H1 (cell line): ENCODE results near the gene MAD2L1BP. TPM values are rescaled to one million over a fixed set of nuclear protein-coding genes. Genes with fewer than 3 reads are reported as not detected.

Experiments used
- CBX5 ChIP-seq: fragments of 300-800, 300-1000 bp; sonication (generic); IDR thresholded peaks from 2 replicates; pipeline ENCODE4 v1.7.1; 2016; ENCODE audit warnings: antibody characterized with exemption, low read length, low read depth
- CHD1 ChIP-seq: IDR thresholded peaks from 2 replicates; pipeline ENCODE4 v1.6.1; 2012; ENCODE audit warnings: low read depth, low read length, improper control_type of control experiment
- CHD2 ChIP-seq: IDR thresholded peaks from 2 replicates; pipeline ENCODE4 v1.6.1; 2012; ENCODE audit warnings: low read length, improper control_type of control experiment
- GTF2F1 ChIP-seq: IDR thresholded peaks from 2 replicates; pipeline ENCODE4 v1.6.1; 2012; ENCODE audit warnings: low read depth, low read length, improper control_type of control experiment, borderline replicate concordance
- HDAC6 ChIP-seq: IDR thresholded peaks from one replicate; pipeline ENCODE4 v1.7.1; 2012; ENCODE audit warnings: low read depth, mild to moderate bottlenecking, inconsistent platforms, low read length, moderate library complexity
- JUN ChIP-seq: IDR thresholded peaks from 2 replicates; pipeline ENCODE4 v1.6.1; 2011; ENCODE audit warnings: low read depth, mild to moderate bottlenecking, improper control_type of control experiment, low read length
- JUND ChIP-seq: IDR thresholded peaks from 2 replicates; pipeline ENCODE4 v1.6.1; 2011; ENCODE audit warnings: mild to moderate bottlenecking, improper control_type of control experiment, low read length
- POLR2AphosphoS5 ChIP-seq: IDR thresholded peaks from 2 replicates; pipeline ENCODE4 v1.6.1; 2011; ENCODE audit warnings: low read depth, low read length
- POU5F1 ChIP-seq: IDR thresholded peaks from 2 replicates; pipeline ENCODE4 v1.6.1; 2011; ENCODE audit warnings: low read depth, mild to moderate bottlenecking, low read length, moderate library complexity
- RNF2 ChIP-seq: fragments of 200-900, 300-1000 bp; sonication (generic); IDR thresholded peaks from 2 replicates; pipeline ENCODE4 v1.7.1; 2016; ENCODE audit warnings: borderline replicate concordance, low read depth, mild to moderate bottlenecking, antibody characterized with exemption, low read length; ENCODE audit not compliant: poor library complexity, severe bottlenecking; ENCODE audit errors: missing control alignments
- SAP30 ChIP-seq: fragments of 300-600 bp; sonication (generic); IDR thresholded peaks from 2 replicates; pipeline ENCODE4 v1.7.1; 2012; ENCODE audit warnings: low read length, moderate library complexity, mild to moderate bottlenecking, inconsistent platforms; ENCODE audit not compliant: insufficient read depth, insufficient replicate concordance
- SIN3A ChIP-seq, 2 experiments: IDR thresholded peaks in 1 of 2; conservative IDR thresholded peaks in 1 of 2; 2 replicates each; pipeline ENCODE4 v1.6.1; 2011 to 2012; ENCODE audit warnings: low read length in 2 of 2, improper control_type of control experiment in 1 of 2, low read depth in 1 of 2, mild to moderate bottlenecking in 1 of 2
- SIX5 ChIP-seq: IDR thresholded peaks from 2 replicates; pipeline ENCODE4 v1.6.1; 2011; ENCODE audit warnings: mild to moderate bottlenecking, low read depth, low read length
- SP4 ChIP-seq: IDR thresholded peaks from 2 replicates; pipeline ENCODE4 v1.6.1; 2012; ENCODE audit warnings: low read length, inconsistent platforms
- SUZ12 ChIP-seq: fragments of 200-600 bp; sonication (generic); IDR thresholded peaks from 2 replicates; pipeline ENCODE4 v1.6.1; 2012; ENCODE audit warnings: mild to moderate bottlenecking, inconsistent platforms, low read length, moderate library complexity, mixed read lengths
- TAF1 ChIP-seq: IDR thresholded peaks from 2 replicates; pipeline ENCODE4 v1.6.1; 2011; ENCODE audit warnings: mild to moderate bottlenecking, low read depth, low read length
- TEAD4 ChIP-seq: IDR thresholded peaks from 2 replicates; pipeline ENCODE4 v1.6.1; 2012; ENCODE audit warnings: low read depth, low read length, inconsistent platforms, mixed read lengths
- ZNF274 ChIP-seq: IDR thresholded peaks from 2 replicates; pipeline ENCODE4 v1.7.0; 2012; ENCODE audit warnings: low read length, borderline replicate concordance; ENCODE audit errors: extremely low read depth
- polyA plus RNA-seq, 7 experiments: library from polyadenylated mRNA; depleted of rRNA in 3 of 7; stranded (reverse) in 5 of 7; unstranded in 2 of 7; fragments of >200 nt in 5 of 7; fragments of 200-250 nt in 2 of 7; gene quantifications; 1 replicate in 5 of 7; 2 replicates in 1 of 7; 4 replicates in 1 of 7; pipeline versions ENCODE4 v1.2.1 to v1.2.3, GENCODE V29; 2011 to 2013; ENCODE audit warnings: missing spikeins in 2 of 7, mixed read lengths in 2 of 7
- total RNA-seq: library from RNA; stranded (reverse); fragmentation: NEBNext Ultra II Directional; extraction: Animal tissue kit (Norgen Biotek cat#: 25700); gene quantifications from 2 replicates; pipeline ENCODE4 v1.2.1, GENCODE V29; 2021
- TF ChIP-seq, protein P1 (sequence below): IDR thresholded peaks from 2 replicates; pipeline ENCODE4 v1.6.1; 2012; ENCODE audit warnings: inconsistent platforms
- TF ChIP-seq, protein P2 (sequence below): IDR thresholded peaks from 2 replicates; pipeline ENCODE4 v1.6.1; 2011; ENCODE audit warnings: low read length, improper control_type of control experiment
- TF ChIP-seq, protein P3 (sequence below): IDR thresholded peaks from 2 replicates; pipeline ENCODE4 v1.6.1; 2012; ENCODE audit warnings: low read length, inconsistent platforms

The MAD2L1BP gene
- total and polyA plus RNA-seq, 2 of the 8 experiments (the other 6 are each of a cell fraction or from before 2014, with no cell fraction given) = 35.5 to 70.0 TPM

DNA sequence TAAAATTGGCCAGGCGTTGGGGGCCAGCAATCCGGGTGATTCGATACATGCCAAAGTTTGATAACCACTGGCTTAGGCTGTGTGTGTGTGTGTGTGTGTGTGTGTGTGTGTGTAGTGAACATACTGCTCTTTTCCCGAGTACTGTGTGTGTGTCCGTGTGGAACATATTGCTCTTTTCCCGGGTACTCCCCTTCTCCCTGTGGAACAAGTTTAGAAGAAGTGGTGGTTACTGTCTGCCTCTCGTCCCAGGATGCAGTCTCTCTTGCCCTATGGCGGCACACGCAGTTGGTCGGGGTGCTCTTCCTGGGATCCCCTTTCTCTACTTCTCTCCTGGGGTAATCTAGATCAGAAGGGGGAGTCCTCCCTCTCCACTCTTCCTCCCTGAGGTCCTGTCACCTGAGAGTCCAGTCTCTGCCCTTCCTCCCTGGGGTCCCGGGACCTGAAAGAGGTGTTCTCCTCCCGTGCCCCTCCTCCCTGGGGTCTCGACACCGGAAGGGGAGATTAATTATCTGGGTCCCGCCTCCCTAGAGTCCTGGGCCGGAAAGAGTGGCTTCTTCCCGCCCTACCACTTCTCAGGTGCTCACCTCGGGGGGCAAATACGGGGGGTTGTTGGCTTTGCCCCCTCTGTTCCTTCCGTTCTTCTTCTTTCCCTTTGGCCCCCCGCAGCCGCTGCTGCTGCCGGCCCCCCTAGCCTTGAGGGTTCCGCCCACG, 7.1 kb upstream of the MAD2L1BP start (continued):
- TF ChIP-seq SUZ12 = no peak
- no peak for TF ChIP-seq HDAC6
- TF ChIP-seq JUND = no peak
- TF ChIP-seq, protein P1, sequence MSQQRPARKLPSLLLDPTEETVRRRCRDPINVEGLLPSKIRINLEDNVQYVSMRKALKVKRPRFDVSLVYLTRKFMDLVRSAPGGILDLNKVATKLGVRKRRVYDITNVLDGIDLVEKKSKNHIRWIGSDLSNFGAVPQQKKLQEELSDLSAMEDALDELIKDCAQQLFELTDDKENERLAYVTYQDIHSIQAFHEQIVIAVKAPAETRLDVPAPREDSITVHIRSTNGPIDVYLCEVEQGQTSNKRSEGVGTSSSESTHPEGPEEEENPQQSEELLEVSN = no peak; the same call in 1 of the 2 replicates
- no peak for TF ChIP-seq CBX5
- TF ChIP-seq SAP30 = peak; percentile 82
- no peak for TF ChIP-seq RNF2
- no peak for TF ChIP-seq POU5F1
- TF ChIP-seq TEAD4 = no peak
- TF ChIP-seq SIN3A (conservative IDR thresholded peaks at IDR 0.05 in 1 of 2, IDR thresholded peaks at IDR 0.05 in 1 of 2; ENCODE audit: low read depth in 1 of 2, low read length in 2 of 2) = 0 out of 4 replicates have a peak, but pooled peaks of 1 of the 2 experiments have one; percentile 45
- TF ChIP-seq, protein P2, sequence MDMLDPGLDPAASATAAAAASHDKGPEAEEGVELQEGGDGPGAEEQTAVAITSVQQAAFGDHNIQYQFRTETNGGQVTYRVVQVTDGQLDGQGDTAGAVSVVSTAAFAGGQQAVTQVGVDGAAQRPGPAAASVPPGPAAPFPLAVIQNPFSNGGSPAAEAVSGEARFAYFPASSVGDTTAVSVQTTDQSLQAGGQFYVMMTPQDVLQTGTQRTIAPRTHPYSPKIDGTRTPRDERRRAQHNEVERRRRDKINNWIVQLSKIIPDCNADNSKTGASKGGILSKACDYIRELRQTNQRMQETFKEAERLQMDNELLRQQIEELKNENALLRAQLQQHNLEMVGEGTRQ = no peak
- TF ChIP-seq CHD1 = no peak
- TF ChIP-seq, protein P3, sequence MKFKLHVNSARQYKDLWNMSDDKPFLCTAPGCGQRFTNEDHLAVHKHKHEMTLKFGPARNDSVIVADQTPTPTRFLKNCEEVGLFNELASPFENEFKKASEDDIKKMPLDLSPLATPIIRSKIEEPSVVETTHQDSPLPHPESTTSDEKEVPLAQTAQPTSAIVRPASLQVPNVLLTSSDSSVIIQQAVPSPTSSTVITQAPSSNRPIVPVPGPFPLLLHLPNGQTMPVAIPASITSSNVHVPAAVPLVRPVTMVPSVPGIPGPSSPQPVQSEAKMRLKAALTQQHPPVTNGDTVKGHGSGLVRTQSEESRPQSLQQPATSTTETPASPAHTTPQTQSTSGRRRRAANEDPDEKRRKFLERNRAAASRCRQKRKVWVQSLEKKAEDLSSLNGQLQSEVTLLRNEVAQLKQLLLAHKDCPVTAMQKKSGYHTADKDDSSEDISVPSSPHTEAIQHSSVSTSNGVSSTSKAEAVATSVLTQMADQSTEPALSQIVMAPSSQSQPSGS = no peak
- no peak for TF ChIP-seq SIX5
- no peak for TF ChIP-seq CHD2
- no peak for TF ChIP-seq ZNF274
- no peak for TF ChIP-seq JUN
- TF ChIP-seq TAF1 = no peak; the same call in 1 of the 2 replicates
- TF ChIP-seq SP4 = no peak
- no peak for TF ChIP-seq POLR2AphosphoS5
- no peak for TF ChIP-seq GTF2F1
